Neural cell (in vitro differentiated cells): ENCODE results near the gene EPHA6. TPM values are rescaled to one million over a fixed set of nuclear protein-coding genes. Genes with fewer than 3 reads are reported as not detected.

Source experiments
- H2AFZ ChIP-seq: fragments of 200-600, 300-800 bp; sonication (generic), shearing (Covaris generic); 2 replicates; pipeline ENCODE4 v1.6.0; 2014; ENCODE audit warnings: low read depth, mild to moderate bottlenecking, antibody characterized with exemption, low read length, moderate library complexity
- H3F3A ChIP-seq: fragments of 200-600 bp; shearing (Covaris generic); 2 replicates; pipeline ENCODE4 v1.6.1; 2016; ENCODE audit warnings: mild to moderate bottlenecking, moderate library complexity, mixed read lengths, antibody characterized with exemption, low read length; ENCODE audit not compliant: insufficient read depth, poor library complexity, severe bottlenecking
- H3K27ac ChIP-seq: fragments of 200-600, 300-800 bp; sonication (generic), shearing (Covaris generic); 2 replicates; pipeline ENCODE4 v1.5.1; 2014; ENCODE audit warnings: mild to moderate bottlenecking, low read length, moderate library complexity
- H3K27me3 ChIP-seq: fragments of 300-800, 200-600 bp; sonication (generic), shearing (Covaris generic); 2 replicates; pipeline ENCODE4 v1.6.0; 2014; ENCODE audit warnings: mild to moderate bottlenecking, low read depth, low read length, moderate library complexity; ENCODE audit not compliant: insufficient read depth
- H3K36me3 ChIP-seq: fragments of 300-800, 200-600 bp; sonication (generic), shearing (Covaris generic); 2 replicates; pipeline ENCODE4 v1.5.1; 2014; ENCODE audit warnings: mild to moderate bottlenecking, antibody characterized with exemption, low read length, moderate library complexity; ENCODE audit not compliant: insufficient read depth
- H3K4me2 ChIP-seq: fragments of 300-800, 200-600 bp; sonication (generic), shearing (Covaris generic); 2 replicates; pipeline ENCODE4 v1.6.0; 2014; ENCODE audit warnings: mild to moderate bottlenecking, low read length
- H3K4me3 ChIP-seq: fragments of 300-800, 200-600 bp; sonication (generic), shearing (Covaris generic); 2 replicates; pipeline ENCODE4 v1.5.1; 2014; ENCODE audit warnings: mild to moderate bottlenecking, low read length, moderate library complexity
- H3K79me2 ChIP-seq: fragments of 200-600 bp; shearing (Covaris generic); replicated peaks from 2 replicates; pipeline ENCODE4 v1.6.0; 2014; ENCODE audit warnings: mild to moderate bottlenecking, low read length, moderate library complexity; ENCODE audit not compliant: insufficient read depth
- H3K9ac ChIP-seq: fragments of 300-800, 200-600 bp; sonication (generic), shearing (Covaris generic); 2 replicates; pipeline ENCODE4 v1.6.1; 2016; ENCODE audit warnings: mild to moderate bottlenecking, low read length, mixed read lengths
- H3K9me2 ChIP-seq: fragments of 200-600 bp; shearing (Covaris generic); 2 replicates; pipeline ENCODE4 v1.6.1; 2016; ENCODE audit warnings: mild to moderate bottlenecking, low read length, mixed read lengths; ENCODE audit not compliant: insufficient read depth
- H3K9me3 ChIP-seq: fragments of 200-600, 300-800 bp; sonication (generic), shearing (Covaris generic); 2 replicates; pipeline ENCODE4 v1.6.1; 2016; ENCODE audit warnings: mild to moderate bottlenecking, mixed run types, low read length, moderate library complexity, mixed read lengths
- H4K20me1 ChIP-seq: fragments of 200-600 bp; shearing (Covaris generic); 2 replicates; pipeline ENCODE4 v1.6.1; 2016; ENCODE audit warnings: mild to moderate bottlenecking, mixed run types; ENCODE audit not compliant: insufficient read depth
- CTCF ChIP-seq: fragments of 450-650 bp; IDR thresholded peaks from 2 replicates; pipeline ENCODE4 v1.5.1; 2014; ENCODE audit warnings: antibody characterized with exemption, mild to moderate bottlenecking, moderate library complexity; ENCODE audit not compliant: poor library complexity, severe bottlenecking
- EP300 ChIP-seq: fragments of 450-650 bp; conservative IDR thresholded peaks from 2 replicates; pipeline ENCODE4 v1.6.1; 2014; ENCODE audit warnings: antibody characterized with exemption, mild to moderate bottlenecking, moderate library complexity; ENCODE audit not compliant: poor library complexity, severe bottlenecking
- EZH2 ChIP-seq: fragments of 200-600, 300-800 bp; shearing (Covaris generic), sonication (generic); IDR thresholded peaks from 2 replicates; pipeline ENCODE4 v1.6.1; 2014; ENCODE audit warnings: antibody characterized with exemption, low read length, borderline replicate concordance, mild to moderate bottlenecking; ENCODE audit not compliant: insufficient read depth, poor library complexity, severe bottlenecking
- MXI1 ChIP-seq: fragments of 450-650 bp; conservative IDR thresholded peaks from 2 replicates; pipeline ENCODE4 v1.6.1; 2014; ENCODE audit warnings: antibody characterized with exemption, mild to moderate bottlenecking; ENCODE audit not compliant: poor library complexity, severe bottlenecking
- POLR2AphosphoS5 ChIP-seq: IDR thresholded peaks from 2 replicates; pipeline ENCODE4 v1.6.1; 2012
- RAD21 ChIP-seq: fragments of 450-650 bp; conservative IDR thresholded peaks from 2 replicates; pipeline ENCODE4 v1.6.1; 2014; ENCODE audit warnings: antibody characterized with exemption, mild to moderate bottlenecking, moderate library complexity
- REST ChIP-seq: IDR thresholded peaks from 2 replicates; pipeline ENCODE4 v1.6.1; 2012; ENCODE audit warnings: borderline replicate concordance
- SMC3 ChIP-seq: fragments of 450-650 bp; conservative IDR thresholded peaks from 2 replicates; pipeline ENCODE4 v1.6.1; 2014; ENCODE audit warnings: antibody characterized with exemption, mild to moderate bottlenecking, moderate library complexity; ENCODE audit not compliant: poor library complexity
- TAF1 ChIP-seq: IDR thresholded peaks from 2 replicates; pipeline ENCODE4 v1.6.1; 2012; ENCODE audit warnings: low read depth
- polyA plus RNA-seq: library from polyadenylated mRNA; depleted of rRNA; stranded (reverse); fragments of >200 nt; gene quantifications from 2 replicates; pipeline ENCODE4 v1.2.3, GENCODE V29; 2014

The EPHA6 gene
- polyA plus RNA-seq, 1 donor from 2014 or later, result 0.56 TPM

GRCh38 chr3:97692831-97693230 lies 878.4 kb downstream of the EPHA6 start:
- no peaks in the 10 kb centered on the region for H3F3A ChIP-seq
- no peaks in the 10 kb centered on the region for H4K20me1 ChIP-seq
- no peaks in the 10 kb centered on the region for H3K9me2 ChIP-seq
- no peak overlapping the region for H3K27ac ChIP-seq
- no peaks in the 10 kb centered on the region for H3K27me3 ChIP-seq
- H3K79me2 ChIP-seq, result no peaks in the 10 kb centered on the region
- no peak overlapping the region for H2AFZ ChIP-seq
- no peaks in the 10 kb centered on the region for H3K36me3 ChIP-seq
- H3K9ac ChIP-seq, result no peak overlapping the region
- no peak for TF ChIP-seq EZH2
- TF ChIP-seq EP300, result no peak
- TF ChIP-seq CTCF, result no peak
- no peak for TF ChIP-seq RAD21
- TF ChIP-seq REST, result no peak
- TF ChIP-seq MXI1, result no peak
- TF ChIP-seq SMC3, result no peak
- no peak for TF ChIP-seq POLR2AphosphoS5
- TF ChIP-seq TAF1, result no peak
- H3K4me3 ChIP-seq, result no peak overlapping the region
- H3K9me3 ChIP-seq, result no peaks in the 10 kb centered on the region
- no peak overlapping the region for H3K4me2 ChIP-seq

- Histone ChIP-seq H3F3A (no peaks in the 10 kb centered on the region), H2AFZ (no peak overlapping the region), H4K20me1 (no peaks in the 10 kb centered on the region), H3K9me3 (no peaks in the 10 kb centered on the region), H3K27ac (no peak overlapping the region), H3K27me3 (no peaks in the 10 kb centered on the region), H3K9me2 (no peaks in the 10 kb centered on the region), H3K9ac (no peak overlapping the region), H3K79me2 (no peaks in the 10 kb centered on the region), H3K4me2 (no peak overlapping the region), H3K36me3 (no peaks in the 10 kb centered on the region), H3K4me3 (no peak overlapping the region)
- TF ChIP-seq CTCF, result no peak
- no peak for TF ChIP-seq EP300
- no peak for TF ChIP-seq RAD21
- no peak for TF ChIP-seq REST
- no peak for TF ChIP-seq MXI1
- TF ChIP-seq POLR2AphosphoS5, result no peak
- no peak for TF ChIP-seq EZH2
- TF ChIP-seq TAF1, result no peak
- TF ChIP-seq SMC3, result no peak
These were observed 880.5 kb downstream of the EPHA6 start for GRCh38 chr3:97694876-97695275.
